IPS-18c (cell line): Measurements from ENCODE around the gene KRTAP4-16.
"Not testable (repeated sequence)": the region's sequence is repeated elsewhere in the genome, so short reads cannot be mapped to it uniquely, and the experiment has no call there.

Source experiments
- H3K4me3 ChIP-seq: 2 replicates; pipeline ENCODE4 v1.7.0; 2013; ENCODE audit warnings: low read depth, mild to moderate bottlenecking, low read length, moderate library complexity; ENCODE audit not compliant: insufficient read depth
- H3K9me3 ChIP-seq: one replicate; pipeline ENCODE4 v1.6.1; 2013; ENCODE audit warnings: mild to moderate bottlenecking, low read length, moderate library complexity; ENCODE audit not compliant: control insufficient read depth, insufficient read depth

The KRTAP4-16 gene

GRCh38 chr17:41123991-41124371 is 22.0 kb upstream of the KRTAP4-16 start, which contains the start of gene KRTAP4-12:
KRTAP4-12 (minus strand) TSS chr17:41124182; CDS start chr17:41124122, 60 bp downstream.
- H3K4me3 ChIP-seq, H3K9me3 ChIP-seq: not testable (repeated sequence)

GRCh38 chr17:41123292-41123990 is 21.4 kb upstream of the KRTAP4-16 start:
- not testable (repeated sequence) for H3K4me3 ChIP-seq, H3K9me3 ChIP-seq

GRCh38 chr17:41121742-41122141 is 19.7 kb upstream of the KRTAP4-16 start:
- Histone ChIP-seq H3K9me3 (no peaks in the 10 kb centered on the region), H3K4me3 (no peak overlapping the region)

GRCh38 chr17:41119696-41120690 is 18.0 kb upstream of the KRTAP4-16 start:
- H3K4me3 ChIP-seq, H3K9me3 ChIP-seq: not testable (repeated sequence)

- peaks cover 2% of the 10 kb centered on the region for H3K9me3 ChIP-seq
- H3K4me3 ChIP-seq = no peak overlapping the region
Measured at GRCh38 chr17:41118721-41119120, 16.7 kb upstream of the KRTAP4-16 start.

GRCh38 chr17:41117846-41118386 is 15.9 kb upstream of the KRTAP4-16 start, which contains the start of gene KRTAP4-11:
KRTAP4-11 (minus strand) TSS chr17:41118373; CDS start chr17:41118315, 58 bp downstream.
- not testable (repeated sequence) for H3K4me3 ChIP-seq, H3K9me3 ChIP-seq

GRCh38 chr17:41116297-41116696 is 14.3 kb upstream of the KRTAP4-16 start:
- H3K4me3 ChIP-seq = no peak overlapping the region
- peaks cover 5% of the 10 kb centered on the region for H3K9me3 ChIP-seq

GRCh38 chr17:41111151-41111885 is 9.3 kb upstream of the KRTAP4-16 start:
- peaks cover 5% of the 10 kb centered on the region for H3K9me3 ChIP-seq
- no peak overlapping the region for H3K4me3 ChIP-seq

- not testable (repeated sequence) for H3K4me3 ChIP-seq
Measured at GRCh38 chr17:41108728-41109386, 6.8 kb upstream of the KRTAP4-16 start.

GRCh38 chr17:41107941-41108450 is 6.0 kb upstream of the KRTAP4-16 start:
- no peak overlapping the region for H3K4me3 ChIP-seq
- peaks cover under 1% of the 10 kb centered on the region for H3K9me3 ChIP-seq

More at GRCh38 chr17:41108728-41109386, 6.8 kb upstream of the KRTAP4-16 start:
- H3K9me3 ChIP-seq = not testable (repeated sequence)

- H3K9me3 ChIP-seq, H3K4me3 ChIP-seq: not testable (repeated sequence)
Measured at GRCh38 chr17:41105347-41105746, 3.3 kb upstream of the KRTAP4-16 start, which contains the start of gene KRTAP4-9. KRTAP4-9 (plus strand) TSS chr17:41105389; CDS start chr17:41105389, 0 bp downstream.

GRCh38 chr17:41104386-41105038 is 2.5 kb upstream of the KRTAP4-16 start:
- not testable (repeated sequence) for H3K4me3 ChIP-seq, H3K9me3 ChIP-seq

GRCh38 chr17:41103896-41104295 is 1.9 kb upstream of the KRTAP4-16 start:
- Histone ChIP-seq H3K4me3 (no peak overlapping the region), H3K9me3 (no peaks in the 10 kb centered on the region)

GRCh38 chr17:41099682-41100480 is 2.1 kb downstream of the KRTAP4-16 start:
- H3K4me3 ChIP-seq, H3K9me3 ChIP-seq: not testable (repeated sequence)

- H3K4me3 ChIP-seq = no peak overlapping the region
Measured at GRCh38 chr17:41098481-41098880, 3.5 kb downstream of the KRTAP4-16 start.

More at GRCh38 chr17:41098481-41098880, 3.5 kb downstream of the KRTAP4-16 start:
- H3K9me3 ChIP-seq = no peaks in the 10 kb centered on the region
